ENCODE results near the gene DTX3. TPM values are rescaled to one million over a fixed set of nuclear protein-coding genes. Genes with fewer than 3 reads are reported as not detected.

The DTX3 gene
- total and polyA plus RNA-seq, 2 of the 13 experiments (the other 11 are each of a cell fraction or from before 2014, with no cell fraction given): 9.0 to 27.2 TPM

- TF ChIP-seq KIAA2018 (CRISPR knock-in tag; IDR thresholded peaks at IDR 0.05; ENCODE audit: borderline replicate concordance): no peak
- no peak for TF ChIP-seq ZMAT3 (CRISPR knock-in tag; conservative IDR thresholded peaks at IDR 0.05)
- TF ChIP-seq USF2 (IDR thresholded peaks at IDR 0.05; ENCODE audit: low read depth, low read length): no peak
- TF ChIP-seq USF2 (CRISPR knock-in tag; IDR thresholded peaks at IDR 0.05; ENCODE audit: borderline replicate concordance): no peak
- TF ChIP-seq GTF3A (CRISPR knock-in tag; conservative IDR thresholded peaks at IDR 0.05): no peak
- no peak for TF ChIP-seq IRF2 (CRISPR knock-in tag; IDR thresholded peaks at IDR 0.05)
- no peak for TF ChIP-seq ZNF264 (CRISPR knock-in tag; IDR thresholded peaks at IDR 0.05)
- no peak for TF ChIP-seq ATM (IDR thresholded peaks at IDR 0.05; ENCODE audit: borderline replicate concordance)
- no peak for TF ChIP-seq TRIM22 (IDR thresholded peaks at IDR 0.05)
- peak; percentile 80 for TF ChIP-seq ZNF350 (CRISPR knock-in tag; IDR thresholded peaks at IDR 0.05; ENCODE audit: borderline replicate concordance, low read depth)
- TF ChIP-seq SOX13 (IDR thresholded peaks at IDR 0.05): no peak
- no peak for TF ChIP-seq SOX13 (CRISPR knock-in tag; conservative IDR thresholded peaks at IDR 0.05 in 1 of 2, IDR thresholded peaks at IDR 0.05 in 1 of 2)
- TF ChIP-seq MED8 (CRISPR knock-in tag; IDR thresholded peaks at IDR 0.05; ENCODE audit: insufficient replicate concordance): no peak
- TF ChIP-seq RNF2 (conservative IDR thresholded peaks at IDR 0.05; ENCODE audit: low read depth): no peak
- TF ChIP-seq SIX1 (CRISPR knock-in tag; IDR thresholded peaks at IDR 0.05; ENCODE audit: borderline replicate concordance): no peak
- TF ChIP-seq NR0B2 (CRISPR knock-in tag; IDR thresholded peaks at IDR 0.05): no peak
- no peak for TF ChIP-seq PHB2 (IDR thresholded peaks at IDR 0.05; ENCODE audit: partially characterized antibody)
Observed at GRCh38 chr12:57621497-57622292, 17.1 kb downstream of the DTX3 start (continued).

All from HepG2 (cell line).